Measurements from ENCODE around the gene UTP20.

DNA sequence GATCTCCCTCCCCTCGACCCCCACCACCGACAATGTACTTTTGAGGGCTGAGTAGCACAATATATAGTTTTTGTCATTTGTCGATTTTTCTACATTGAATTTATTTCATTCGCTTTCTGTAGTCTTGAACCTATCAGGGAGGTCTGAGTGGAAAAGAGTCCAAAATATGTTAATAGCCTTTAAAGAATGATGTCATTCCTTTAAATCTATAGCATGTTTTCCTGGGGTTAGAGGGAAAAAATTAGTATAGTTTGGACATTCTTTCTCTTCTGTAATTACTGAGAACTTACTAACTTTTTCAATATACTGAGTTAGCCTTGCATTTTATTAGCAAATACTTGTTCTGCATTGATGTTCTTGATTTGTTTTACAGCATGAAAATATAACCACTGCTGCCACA lies 71.8 kb downstream of the UTP20 start:
- no peak for TF ChIP-seq CTCF (IDR thresholded peaks at IDR 0.05)
- no peak for TF ChIP-seq POLR2A (IDR thresholded peaks at IDR 0.05)
